ENCODE results near the gene KIF17.
"Not testable (repeated sequence)": the region's sequence is repeated elsewhere in the genome, so short reads cannot be mapped to it uniquely, and the experiment has no call there.

Gene KIF17

GRCh38 chr1:20726932-20727745, 9.3 kb upstream of the KIF17 start:
- no peak for DNase-seq

GRCh38 chr1:20726118-20726911, 8.5 kb upstream of the KIF17 start:
- DNase-seq: no peak

GRCh38 chr1:20725189-20726117, 7.6 kb upstream of the KIF17 start:
- no peak for DNase-seq

DNA sequence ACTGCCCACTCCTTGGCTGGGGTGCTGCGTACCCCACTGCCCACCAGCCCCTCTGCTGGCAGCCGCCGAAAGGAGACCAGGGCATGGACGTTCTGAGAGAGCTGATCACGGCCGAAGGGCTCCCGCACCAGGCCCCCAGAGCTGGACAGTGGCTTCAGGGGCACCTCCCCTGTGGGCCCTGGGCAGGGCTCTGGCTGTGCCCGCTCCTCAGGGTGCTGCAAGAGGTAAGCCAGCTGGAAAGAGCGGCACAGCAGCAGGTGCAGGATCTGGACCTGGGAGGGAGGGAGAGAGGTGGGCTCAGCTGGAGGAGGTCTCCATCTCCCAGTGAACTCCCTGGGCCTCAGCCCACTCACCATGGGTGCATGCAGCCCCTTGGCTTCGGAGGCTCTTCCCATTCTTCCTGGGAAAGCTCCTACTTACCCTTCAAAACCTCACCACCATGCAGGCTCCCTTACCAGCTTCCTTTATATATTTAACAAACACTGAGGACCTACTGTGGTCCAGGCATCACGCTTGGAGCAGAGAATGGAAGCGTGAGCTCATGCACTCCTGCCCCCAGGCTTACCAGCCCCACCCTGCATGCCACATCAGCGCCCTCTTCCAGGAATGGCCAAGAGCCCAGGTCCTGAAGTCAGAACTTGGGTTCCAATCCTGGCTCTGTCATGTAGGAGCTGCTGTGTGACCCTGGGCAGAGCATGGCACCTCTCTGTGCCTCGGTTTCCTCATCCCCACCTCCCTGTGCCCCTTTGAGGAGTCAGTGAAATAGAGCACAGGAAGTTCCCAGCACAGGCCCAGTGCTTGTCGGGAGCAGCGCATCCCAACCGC, 6.8 kb upstream of the KIF17 start:
- DNase-seq: no peak

DNA sequence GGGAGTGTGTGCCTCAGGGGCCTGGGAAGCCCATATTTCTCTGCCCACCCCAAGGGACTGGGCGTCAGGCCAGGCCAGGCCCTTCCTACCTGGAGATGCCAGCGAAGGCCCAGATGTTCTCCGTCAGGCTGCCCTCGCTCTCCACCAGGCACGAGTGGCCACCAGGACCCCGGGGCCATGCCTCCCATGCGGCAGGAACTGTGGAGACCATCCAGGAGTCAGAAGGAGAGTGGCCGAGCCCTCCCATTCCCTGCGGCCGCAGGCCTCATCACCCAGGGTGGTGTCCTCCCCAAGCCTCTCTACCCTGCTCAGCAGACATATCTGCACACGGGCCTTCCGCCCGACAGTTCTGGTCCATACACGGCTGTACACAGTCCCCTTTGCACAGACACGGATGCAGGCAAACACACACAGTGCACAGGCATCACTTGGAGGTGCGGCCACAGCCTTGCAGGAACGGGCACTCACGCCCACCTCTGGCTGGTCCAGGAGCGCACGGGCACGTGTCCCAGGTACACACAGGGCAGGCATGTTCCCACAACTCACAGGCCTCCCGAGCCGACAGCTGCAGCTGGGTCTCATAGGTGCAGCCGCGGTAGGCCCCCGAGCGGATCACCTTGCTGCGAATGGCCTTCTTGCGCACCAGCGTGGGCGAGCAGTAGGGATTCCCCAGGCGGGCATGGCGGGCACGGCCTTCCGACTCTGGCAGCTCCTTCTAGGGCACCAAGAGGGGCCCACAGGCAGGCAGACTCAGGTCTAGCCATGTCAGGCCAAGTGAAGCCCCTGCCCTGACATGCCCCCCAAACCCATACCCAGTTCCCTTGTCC, 5.9 kb upstream of the KIF17 start:
- no peak for DNase-seq

DNA sequence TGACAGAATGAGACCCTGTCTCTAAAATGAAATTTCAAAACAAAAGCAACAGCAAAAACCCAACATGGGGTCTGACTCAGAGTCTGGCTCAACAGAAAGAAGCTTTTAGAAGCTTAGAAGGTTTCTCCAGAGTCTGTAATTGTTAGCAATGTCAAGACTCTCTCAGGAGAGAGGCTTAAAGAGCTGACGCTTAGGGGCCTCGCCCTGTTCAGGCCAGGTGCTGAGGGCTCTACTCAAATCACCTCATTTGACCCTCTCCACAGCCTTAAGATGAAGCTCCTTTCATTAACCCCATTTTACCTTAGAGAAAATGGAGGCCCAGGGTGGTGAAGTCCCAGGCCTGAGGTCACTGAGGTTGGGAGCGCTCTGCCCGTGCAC, 5.3 kb upstream of the KIF17 start:
- no peak for DNase-seq

GRCh38 chr1:20721117-20722061, 3.6 kb upstream of the KIF17 start:
- DNase-seq: no peak

- no peak for DNase-seq
These were observed 2.9 kb upstream of the KIF17 start for GRCh38 chr1:20720631-20721091.

- no peak for DNase-seq
These were observed 2.2 kb upstream of the KIF17 start for GRCh38 chr1:20719871-20720620.

- no peak for DNase-seq
These were observed 1.5 kb upstream of the KIF17 start for GRCh38 chr1:20719261-20719660.

GRCh38 chr1:20718343-20718882, 606 bp upstream of the KIF17 start:
- DNase-seq: not testable (repeated sequence)

- DNase-seq: no peak
These were observed 1.6 kb downstream of the KIF17 start for GRCh38 chr1:20716232-20716631.

- no peak for DNase-seq
These were observed 2.4 kb downstream of the KIF17 start for GRCh38 chr1:20715406-20715805.

GRCh38 chr1:20713440-20713839, 4.4 kb downstream of the KIF17 start:
- no peak for DNase-seq

- DNase-seq: no peak
These were observed 5.6 kb downstream of the KIF17 start for GRCh38 chr1:20712215-20712577.

DNA sequence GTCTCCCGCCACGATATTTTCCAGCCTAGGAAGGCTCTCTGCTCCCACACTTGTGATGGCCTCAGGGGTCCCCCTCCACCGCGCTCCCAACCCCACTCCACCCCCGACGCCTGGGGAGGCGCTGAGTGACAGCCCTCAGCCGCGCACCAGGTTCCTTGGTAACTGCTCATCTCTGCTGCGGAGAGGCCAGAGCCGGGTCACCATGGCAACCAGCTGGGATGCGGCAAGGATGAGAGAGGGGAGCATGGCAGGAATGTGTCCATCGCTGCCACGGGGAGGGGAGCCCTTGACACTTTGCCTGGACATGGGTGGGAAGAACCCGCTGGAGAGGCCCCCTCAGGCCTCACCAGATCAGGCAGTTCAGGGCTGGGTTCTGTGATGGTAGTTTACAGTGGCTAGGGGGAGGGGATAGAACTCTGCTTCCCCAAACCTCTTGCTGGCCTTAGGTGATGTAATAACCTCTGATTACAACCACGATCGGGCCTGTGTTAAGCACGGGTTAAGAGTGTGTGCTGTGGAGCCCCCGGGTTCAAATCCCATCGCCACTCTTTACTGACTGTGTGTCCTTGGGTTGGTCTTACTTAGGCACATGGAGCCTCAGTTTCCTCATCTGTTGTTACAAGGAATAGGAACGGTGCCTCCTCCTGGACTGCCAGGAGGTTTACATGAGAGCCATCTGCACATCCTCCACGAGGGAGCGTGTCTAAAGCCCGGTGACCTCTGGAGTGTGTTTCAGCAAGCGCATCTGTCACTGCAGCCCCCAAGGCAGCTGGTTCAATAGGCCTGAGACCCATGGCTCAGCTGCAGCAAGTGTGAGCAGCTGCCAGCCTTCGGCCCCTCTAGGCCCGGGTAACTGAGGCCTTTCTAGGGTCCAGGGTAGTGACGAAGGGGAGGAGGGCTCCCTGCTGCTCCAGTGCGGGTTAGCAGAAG, 6.3 kb downstream of the KIF17 start:
- peak; percentile 76 for DNase-seq

DNA sequence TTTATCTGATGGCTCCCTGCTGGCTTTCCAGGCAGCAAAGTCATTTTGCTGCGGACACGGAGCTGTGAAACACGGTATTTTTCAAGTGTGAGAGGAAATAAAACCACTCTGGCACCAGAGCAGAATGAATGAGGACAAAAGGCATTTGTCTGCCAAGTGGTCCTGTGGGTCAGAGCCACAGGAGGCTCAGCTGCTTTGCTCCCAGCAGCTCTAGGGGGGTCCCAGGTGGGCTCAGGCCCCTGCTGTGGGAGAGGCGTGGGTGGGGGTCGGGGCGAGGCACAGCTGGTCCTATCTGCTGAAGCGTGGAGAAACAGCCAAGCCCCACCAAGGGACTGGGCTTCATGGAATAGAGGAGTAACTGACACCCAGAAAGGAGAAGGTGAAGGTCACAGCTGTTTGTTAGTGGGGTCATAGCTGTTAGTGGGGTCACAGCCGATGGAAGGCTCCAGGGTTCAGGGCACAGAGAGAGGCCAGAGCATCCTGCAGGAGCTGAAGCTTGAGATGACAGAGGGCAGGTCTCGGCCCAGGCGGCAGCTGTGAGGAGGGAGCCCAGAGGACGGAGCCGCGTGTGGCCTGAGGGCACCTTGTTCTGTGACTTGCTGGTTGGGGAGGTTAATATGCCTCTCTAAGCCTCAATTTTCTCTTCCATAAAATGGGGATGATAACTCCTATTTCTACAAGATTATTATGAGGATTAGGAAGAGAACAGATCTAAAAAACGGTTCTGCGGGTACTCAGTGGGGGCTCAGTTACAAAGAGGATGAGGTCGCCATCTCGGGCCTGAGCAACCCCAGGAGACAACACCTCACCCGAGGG, 7.1 kb downstream of the KIF17 start:
- peak; percentile 68 for DNase-seq

Measured in retina (tissue), 1 donor.